Fibroblast of pulmonary artery (primary cell): ENCODE measurements around the gene RAPGEF5.

Source experiments
- DNase-seq: peaks from one replicate; pipeline ENCODE4 v3.0.0-alpha.2; 2010; ENCODE audit warnings: low read depth
- H3K4me3 ChIP-seq: replicated peaks from 2 replicates; pipeline ENCODE4 v1.5.1; 2011; ENCODE audit warnings: low read depth, mild to moderate bottlenecking, control low read depth, low read length, moderate library complexity
- TF ChIP-seq, protein P1 (sequence below): IDR thresholded peaks from 2 replicates; pipeline ENCODE4 v1.5.1; 2011; ENCODE audit warnings: mild to moderate bottlenecking, control low read depth, low read length, inconsistent platforms; ENCODE audit errors: missing control alignments

The RAPGEF5 gene

DNA sequence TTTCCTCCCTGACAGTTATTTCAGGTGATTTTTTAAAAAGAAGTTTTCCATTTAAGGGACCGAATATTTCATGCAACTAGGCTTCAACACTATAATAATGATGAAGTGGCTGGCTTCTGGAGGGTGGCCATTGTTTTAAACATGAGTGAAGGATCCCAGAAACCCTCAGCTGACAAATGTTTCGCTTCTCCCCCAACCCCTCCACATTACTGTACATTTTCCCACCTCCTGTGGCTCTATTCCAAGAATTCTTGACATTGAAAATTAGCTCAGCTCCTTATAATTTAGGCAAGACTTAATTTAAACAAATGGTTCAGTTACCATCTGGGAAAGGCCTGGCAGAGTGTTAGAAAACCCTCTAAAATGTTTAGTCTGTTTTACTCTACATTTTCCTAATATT lies 281.4 kb downstream of the RAPGEF5 start:
- TF ChIP-seq, protein P1, sequence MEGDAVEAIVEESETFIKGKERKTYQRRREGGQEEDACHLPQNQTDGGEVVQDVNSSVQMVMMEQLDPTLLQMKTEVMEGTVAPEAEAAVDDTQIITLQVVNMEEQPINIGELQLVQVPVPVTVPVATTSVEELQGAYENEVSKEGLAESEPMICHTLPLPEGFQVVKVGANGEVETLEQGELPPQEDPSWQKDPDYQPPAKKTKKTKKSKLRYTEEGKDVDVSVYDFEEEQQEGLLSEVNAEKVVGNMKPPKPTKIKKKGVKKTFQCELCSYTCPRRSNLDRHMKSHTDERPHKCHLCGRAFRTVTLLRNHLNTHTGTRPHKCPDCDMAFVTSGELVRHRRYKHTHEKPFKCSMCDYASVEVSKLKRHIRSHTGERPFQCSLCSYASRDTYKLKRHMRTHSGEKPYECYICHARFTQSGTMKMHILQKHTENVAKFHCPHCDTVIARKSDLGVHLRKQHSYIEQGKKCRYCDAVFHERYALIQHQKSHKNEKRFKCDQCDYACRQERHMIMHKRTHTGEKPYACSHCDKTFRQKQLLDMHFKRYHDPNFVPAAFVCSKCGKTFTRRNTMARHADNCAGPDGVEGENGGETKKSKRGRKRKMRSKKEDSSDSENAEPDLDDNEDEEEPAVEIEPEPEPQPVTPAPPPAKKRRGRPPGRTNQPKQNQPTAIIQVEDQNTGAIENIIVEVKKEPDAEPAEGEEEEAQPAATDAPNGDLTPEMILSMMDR: no peak
- no peak overlapping the region for H3K4me3 ChIP-seq
- DNase-seq: no peak

DNA sequence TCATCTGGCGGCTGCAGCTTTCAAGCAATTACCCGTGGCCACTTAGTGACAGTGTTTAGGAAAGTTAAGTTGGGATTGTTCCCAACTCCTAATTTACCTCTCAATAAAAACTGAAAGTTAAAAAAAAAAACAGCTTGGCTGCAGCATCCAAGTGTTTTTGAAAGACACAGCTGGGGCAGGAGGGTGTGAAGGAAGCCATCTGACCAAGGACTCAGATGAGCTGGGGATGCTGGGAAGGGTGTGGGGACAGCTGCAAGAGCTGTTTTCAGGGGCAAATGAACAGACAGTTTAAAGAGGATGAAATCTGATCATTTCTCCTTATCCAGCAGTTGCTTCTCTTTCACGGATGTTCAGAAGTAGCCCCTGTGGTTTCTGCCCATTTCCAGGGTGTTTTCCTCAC lies 282.1 kb downstream of the RAPGEF5 start:
- no peak for DNase-seq
- H3K4me3 ChIP-seq: no peak overlapping the region
- TF ChIP-seq, protein P1: no peak
